ENCODE results near the gene PROM1.

The PROM1 gene

DNA sequence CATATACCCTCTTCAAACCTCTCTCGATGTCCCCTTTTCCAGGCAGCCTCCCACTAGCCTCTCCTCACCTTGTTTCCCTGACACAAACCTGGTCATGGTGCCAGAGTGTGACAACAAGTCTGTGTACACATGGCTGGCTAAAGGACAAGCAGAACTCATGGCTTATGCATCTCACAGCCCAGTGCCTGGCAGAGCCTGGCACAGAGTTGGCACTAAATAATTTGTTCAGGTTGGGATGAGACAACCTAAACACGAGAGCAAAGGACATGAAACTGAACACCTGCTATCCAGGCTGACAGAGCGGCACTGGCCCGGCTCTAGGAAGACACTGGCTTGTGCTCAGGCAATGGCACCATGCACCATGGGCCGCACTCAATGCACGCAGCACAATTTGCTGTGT, 72.7 kb downstream of the PROM1 start:
- DNase-seq: no peak
- in situ Hi-C loops (cut with HindIII; ENCODE audit: low pct_ligation_motif_present, low pct_unique_long_range_greater_than_20kb, low sequenced_read_pairs): no loop called here

DNA sequence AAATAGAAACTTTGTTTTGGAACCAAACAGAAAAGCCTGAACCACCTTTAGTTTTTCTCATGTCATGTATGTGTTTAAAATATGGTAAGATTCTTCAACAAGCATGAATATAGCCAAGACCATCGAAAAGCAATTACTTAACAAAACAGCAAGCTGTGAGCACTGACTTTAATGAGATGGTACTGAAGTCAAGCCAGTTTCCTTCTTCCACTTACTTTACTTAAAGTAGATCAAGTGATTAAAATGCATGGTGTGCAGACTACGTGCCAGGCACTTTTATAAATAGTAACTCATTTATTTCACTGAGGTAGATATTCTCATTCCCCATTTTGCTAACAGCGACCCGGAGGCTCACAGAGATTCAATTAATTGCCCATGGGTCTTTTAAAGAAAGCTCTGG, 74.7 kb downstream of the PROM1 start:
- in situ Hi-C loops (cut with HindIII; ENCODE audit: low pct_ligation_motif_present, low pct_unique_long_range_greater_than_20kb, low sequenced_read_pairs): no loop called here
- no peak for DNase-seq

DNA sequence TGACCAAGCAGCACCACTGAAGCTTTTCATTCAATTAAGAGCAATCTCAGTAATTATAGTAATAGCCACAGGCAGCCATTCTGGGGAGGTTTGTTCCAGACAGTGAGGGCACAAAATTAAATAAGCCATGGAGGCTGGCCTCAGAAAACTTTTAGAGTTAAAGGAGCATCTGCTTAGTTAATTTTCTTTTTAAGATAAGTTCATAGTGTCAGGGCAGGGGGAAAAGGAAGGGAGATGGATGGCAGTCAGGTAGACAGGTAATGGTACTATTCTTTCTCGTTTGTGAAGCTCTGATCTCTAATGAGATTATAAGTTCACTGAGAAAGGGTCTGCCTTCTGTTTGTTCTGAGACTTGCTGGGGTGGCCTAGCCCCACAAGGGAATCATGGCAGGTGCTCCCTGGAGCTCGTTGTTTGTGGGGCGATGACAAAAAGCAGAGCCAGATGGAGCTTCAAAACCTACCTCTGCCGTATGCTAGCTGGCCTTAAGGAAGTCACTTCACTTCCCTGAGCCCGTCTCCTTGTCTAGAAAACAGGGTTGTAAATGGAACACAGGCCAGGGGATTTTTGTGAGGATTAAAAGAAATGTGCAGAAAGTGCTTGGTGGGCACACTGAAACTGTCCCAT, 76.2 kb downstream of the PROM1 start:
- no peak for DNase-seq
- in situ Hi-C loops (cut with HindIII; ENCODE audit: low pct_ligation_motif_present, low pct_unique_long_range_greater_than_20kb, low sequenced_read_pairs): no loop called here

DNA sequence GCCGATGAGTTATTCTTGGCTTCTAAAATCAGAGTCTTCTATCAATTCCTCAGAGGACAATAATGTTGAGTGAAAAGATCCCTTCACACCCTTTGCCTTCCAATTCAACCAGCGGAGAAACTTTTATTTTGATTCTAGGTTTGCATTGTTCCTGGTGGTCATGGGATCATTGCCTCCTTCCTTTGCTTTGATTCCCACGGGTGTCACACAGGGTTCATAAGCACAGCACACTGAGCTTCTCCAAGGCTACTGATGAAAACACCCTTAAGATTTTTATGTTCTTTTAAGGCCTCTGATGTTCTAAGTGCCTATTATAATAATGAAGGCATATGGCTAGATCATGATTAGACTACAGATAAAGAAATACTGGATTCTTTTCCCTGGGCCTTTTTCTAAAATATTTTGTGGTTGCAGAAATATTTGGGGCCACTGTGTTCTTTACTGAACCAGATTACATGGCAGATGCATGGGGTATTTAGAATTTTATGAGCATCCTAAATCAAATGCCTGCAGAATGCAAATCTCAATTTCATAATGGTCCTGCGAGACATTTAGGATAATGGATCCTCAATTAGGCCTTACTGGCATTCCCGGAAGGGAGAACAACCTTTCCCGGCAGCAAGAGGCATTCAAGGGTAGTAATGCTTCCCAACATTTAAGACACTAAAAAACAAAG, 76.9 kb downstream of the PROM1 start:
- no peak for DNase-seq
- in situ Hi-C loops (cut with HindIII; ENCODE audit: low pct_ligation_motif_present, low pct_unique_long_range_greater_than_20kb, low sequenced_read_pairs): no loop called here

DNA sequence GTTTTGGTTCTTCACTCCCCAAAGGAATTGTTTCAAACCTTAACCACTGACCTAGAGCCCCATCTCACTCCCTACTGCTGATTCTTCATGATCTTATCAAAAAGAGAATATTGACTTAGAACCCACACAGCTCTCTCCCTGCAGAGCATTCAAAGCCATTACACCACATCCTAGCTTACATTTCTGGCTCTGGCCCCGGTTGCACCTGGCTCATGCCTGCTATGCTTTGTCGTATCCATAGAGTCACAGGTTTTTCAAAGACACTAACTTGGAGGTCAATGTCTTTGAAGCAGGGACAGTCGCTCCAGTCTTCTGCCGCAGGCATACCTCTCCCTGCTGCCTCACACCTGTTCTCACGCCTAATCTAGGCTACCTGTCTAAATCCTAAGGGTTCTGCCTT, 78.1 kb downstream of the PROM1 start:
- in situ Hi-C loops (cut with HindIII; ENCODE audit: low pct_ligation_motif_present, low pct_unique_long_range_greater_than_20kb, low sequenced_read_pairs): no loop called here
- no peak for DNase-seq

DNA sequence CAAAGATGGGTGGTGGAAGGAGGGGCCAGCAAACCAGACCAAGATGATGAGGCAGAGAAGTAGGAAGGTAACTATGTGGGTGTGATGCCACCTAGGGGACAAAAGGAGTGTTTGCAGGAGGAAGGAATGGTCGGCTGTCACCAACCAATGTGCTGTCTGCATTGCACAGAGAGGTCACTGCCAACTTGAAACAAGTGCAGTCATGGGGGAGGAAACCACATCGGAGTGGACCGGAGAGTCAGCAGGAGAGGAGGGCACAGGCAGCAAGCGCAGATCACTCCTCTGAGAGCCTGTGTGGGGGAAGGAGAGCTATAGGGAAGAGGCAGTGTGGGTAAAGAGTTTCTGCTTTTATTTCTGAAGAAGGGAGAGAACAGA, 82.4 kb downstream of the PROM1 start:
- DNase-seq: peak; percentile 72
- in situ Hi-C loops (cut with HindIII; ENCODE audit: low pct_ligation_motif_present, low pct_unique_long_range_greater_than_20kb, low sequenced_read_pairs): no loop called here

DNA sequence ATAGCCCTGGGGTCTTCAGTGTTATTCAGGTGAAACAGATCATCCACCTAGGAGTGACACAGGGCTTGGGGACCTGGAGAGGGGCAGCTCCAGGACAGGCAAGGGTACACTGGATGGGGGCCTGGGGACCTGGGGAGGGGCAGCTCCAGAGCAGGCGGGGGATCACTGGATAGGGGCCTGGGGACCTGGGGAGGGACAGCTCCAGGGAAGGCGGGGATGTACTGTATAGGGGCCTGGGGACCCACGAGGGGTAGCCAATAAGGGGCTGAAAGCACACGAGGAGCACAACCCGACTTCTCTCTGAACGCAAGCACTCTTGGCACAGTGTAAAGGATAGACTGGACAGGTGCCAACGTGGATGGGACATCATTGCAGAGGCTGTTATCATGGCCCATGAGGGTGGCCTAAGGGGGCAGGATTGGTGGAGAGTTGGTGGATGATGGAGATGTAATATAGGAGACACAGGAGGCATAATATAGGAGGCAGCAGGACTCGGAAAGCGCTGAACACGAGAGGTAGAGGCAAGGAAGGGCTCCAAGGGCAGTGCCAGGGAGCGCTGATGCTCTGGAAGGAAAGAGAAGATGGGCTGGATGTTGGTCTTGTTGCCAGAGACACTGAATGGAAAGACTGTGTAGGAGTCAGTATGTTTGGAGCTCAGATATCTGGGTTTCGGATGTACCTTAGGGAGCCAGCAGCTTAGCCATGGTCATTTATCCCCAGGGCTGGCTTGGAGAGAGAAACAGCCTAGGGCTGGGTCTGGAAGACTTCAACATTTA, 82.9 kb downstream of the PROM1 start:
- in situ Hi-C loops (cut with HindIII; ENCODE audit: low pct_ligation_motif_present, low pct_unique_long_range_greater_than_20kb, low sequenced_read_pairs): no loop called here
- no peak for DNase-seq

DNA sequence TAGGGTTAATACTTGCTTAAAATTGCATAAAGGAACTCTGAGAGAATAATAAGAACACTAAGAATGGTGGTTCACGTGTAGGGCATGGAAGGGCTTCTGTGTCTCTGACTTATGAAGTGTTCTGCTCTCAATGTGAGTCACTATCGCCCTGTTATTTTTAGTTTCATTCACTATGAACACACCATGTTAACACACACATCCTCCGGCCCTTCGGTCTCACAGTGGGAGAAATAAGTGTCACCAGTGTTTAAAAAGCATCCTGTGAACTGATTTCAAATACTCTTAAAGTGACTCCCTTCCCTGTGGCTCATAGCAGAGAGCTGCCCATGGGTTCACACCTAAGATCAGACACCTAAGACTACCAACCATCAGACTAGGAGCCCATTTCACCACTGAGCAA, 87.0 kb downstream of the PROM1 start:
- DNase-seq: no peak
- in situ Hi-C loops (cut with HindIII; ENCODE audit: low pct_ligation_motif_present, low pct_unique_long_range_greater_than_20kb, low sequenced_read_pairs): no loop called here

DNA sequence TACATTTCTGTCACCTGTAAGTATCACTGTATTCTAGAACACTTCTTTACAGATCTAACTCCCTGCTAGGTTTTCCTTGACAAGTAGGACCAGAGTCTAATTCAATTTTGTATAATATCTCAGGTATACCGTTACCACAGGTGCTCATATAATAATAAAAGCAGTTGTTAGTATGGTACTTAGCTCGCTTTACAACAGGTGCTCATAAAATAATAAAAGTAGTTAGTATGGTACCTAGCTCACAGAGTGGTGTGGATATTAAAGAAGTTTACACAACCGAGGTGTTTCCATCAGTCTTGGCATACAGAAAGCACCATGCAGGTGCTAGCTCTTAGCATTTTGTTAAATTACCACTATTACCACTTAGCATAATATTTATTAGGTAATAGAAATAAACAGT, 88.0 kb downstream of the PROM1 start:
- no peak for DNase-seq
- in situ Hi-C loops (cut with HindIII; ENCODE audit: low pct_ligation_motif_present, low pct_unique_long_range_greater_than_20kb, low sequenced_read_pairs): no loop called here

DNA sequence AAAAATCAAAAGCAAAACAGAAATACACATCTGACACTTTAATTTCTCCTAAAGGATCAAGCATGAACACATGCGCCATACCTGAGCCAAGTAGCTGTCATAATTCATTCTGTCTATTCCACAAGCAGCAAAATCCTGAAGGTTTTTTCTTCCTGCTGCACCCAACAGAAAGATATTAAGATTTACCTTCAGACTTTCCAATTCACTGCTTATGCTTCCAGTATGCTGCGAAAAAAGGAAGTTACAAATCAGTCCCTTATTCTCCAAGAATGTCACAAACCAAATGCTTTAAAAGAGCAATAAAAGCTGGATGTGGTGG, 91.7 kb downstream of the PROM1 start:
- DNase-seq: no peak
- in situ Hi-C loops (cut with HindIII; ENCODE audit: low pct_ligation_motif_present, low pct_unique_long_range_greater_than_20kb, low sequenced_read_pairs): no loop called here

DNA sequence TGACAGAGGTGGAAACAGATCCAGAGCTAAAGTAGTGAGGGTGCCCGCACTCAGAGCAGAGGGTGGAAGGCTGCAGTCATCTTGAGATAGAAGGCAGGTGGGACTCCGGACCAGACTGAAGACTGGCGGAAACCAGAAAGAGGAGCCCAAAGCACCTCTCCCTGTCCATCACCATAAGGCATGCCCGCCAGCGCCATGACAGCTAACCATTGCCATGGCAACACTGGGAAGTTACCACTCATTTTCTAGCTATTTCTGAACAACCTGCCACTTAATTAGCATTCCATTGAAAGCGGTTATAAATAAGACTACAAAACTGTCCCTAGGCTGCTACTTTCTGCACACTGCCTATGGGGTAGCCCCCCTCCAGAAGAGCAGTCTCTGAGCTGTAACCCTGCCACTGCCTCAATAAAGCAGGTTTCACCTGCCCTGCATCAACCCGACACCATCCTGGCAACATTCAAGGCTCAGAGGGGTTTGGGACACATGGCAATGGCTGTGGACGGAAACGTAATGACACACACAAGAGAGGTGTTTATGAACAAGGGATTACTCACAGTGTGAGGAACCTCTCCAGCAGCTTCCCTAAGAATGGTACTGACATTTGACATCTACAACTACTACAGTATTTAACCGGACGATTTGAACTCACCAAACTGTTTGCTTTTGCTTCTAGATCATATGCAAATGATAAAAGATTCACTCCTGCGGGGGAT, 93.1 kb downstream of the PROM1 start:
- in situ Hi-C loops (cut with HindIII; ENCODE audit: low pct_ligation_motif_present, low pct_unique_long_range_greater_than_20kb, low sequenced_read_pairs): no loop called here
- DNase-seq: no peak

DNA sequence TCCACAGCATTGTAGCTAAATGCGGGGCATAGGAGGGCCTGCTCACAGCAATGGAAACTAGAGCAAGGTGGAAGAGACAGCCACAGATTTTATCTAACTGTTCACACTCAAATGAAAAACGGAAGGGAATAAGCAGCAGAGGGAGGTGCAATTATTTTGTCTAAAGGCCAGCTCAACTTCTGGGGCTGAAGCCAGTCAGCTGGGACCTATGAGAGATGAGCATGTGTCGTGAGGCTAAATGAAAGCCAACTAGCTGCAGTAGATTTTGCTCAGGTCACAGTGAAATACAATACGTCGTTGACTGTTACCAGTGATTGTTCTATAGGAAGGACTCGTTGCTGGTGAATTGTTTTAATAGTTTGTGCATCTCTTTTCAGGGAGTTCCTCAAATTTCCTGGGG, 94.4 kb downstream of the PROM1 start:
- in situ Hi-C loops (cut with HindIII; ENCODE audit: low pct_ligation_motif_present, low pct_unique_long_range_greater_than_20kb, low sequenced_read_pairs): no loop called here
- DNase-seq: no peak

DNA sequence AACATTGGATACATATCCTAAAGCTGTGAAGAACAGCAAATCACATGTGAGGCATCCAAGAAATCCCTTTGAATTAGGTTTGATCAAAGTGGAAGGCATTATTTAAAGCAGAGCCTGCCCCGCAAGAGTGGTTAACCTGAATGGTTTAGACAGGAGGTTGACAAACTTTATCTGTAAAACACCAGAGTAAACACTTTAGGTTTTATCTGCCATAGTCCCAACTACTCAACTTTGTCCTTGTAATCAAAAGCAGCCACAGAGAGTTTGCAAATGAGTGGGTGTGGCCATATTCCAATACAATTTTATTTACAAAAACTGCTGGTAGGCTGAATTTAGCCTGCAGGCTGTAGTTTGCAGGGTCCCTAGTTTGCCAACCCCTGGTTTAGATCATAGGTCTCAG, 95.6 kb downstream of the PROM1 start:
- no peak for DNase-seq
- in situ Hi-C loops (cut with HindIII; ENCODE audit: low pct_ligation_motif_present, low pct_unique_long_range_greater_than_20kb, low sequenced_read_pairs): no loop called here

DNA sequence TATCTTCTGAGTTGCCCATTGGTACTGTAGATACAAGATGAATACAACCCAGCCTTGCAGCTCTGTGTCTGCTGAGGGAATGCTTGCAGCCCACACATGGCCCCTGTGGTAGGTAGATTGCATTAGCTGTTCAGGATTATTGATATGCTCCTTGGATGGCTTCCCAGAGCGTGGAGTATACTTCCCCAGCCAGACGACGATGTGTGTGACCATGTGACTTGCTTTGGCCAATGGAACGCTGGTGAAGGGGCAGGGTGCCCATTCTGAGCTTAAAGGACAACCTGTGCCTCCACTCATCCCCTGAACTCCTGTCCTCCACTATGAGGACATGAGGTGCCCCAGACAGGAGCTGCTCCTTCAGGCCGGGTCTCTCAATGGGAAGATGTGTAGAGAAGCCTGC, 96.9 kb downstream of the PROM1 start:
- in situ Hi-C loops (cut with HindIII; ENCODE audit: low pct_ligation_motif_present, low pct_unique_long_range_greater_than_20kb, low sequenced_read_pairs): no loop called here
- DNase-seq: no peak

DNA sequence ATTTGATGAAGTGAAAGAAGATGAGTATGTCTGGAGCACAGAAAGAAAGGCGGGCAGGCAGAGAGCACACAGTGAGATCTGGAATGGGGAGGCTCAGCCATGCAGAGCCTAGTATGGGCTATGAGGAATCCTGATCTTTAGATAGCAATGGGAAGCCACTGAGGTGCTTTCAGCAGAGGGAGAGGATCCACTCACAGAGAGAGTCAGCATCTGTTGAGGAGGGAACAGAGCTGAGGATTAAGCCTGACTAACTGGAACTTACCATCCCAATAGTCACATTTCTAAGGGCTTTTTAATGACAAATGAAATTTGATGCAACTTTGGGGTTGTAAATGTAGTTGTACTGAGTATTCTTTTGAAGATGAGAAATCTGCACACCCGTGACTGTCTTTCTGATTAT, 100.2 kb downstream of the PROM1 start:
- in situ Hi-C loops (cut with HindIII; ENCODE audit: low pct_ligation_motif_present, low pct_unique_long_range_greater_than_20kb, low sequenced_read_pairs): no loop called here
- DNase-seq: no peak

DNA sequence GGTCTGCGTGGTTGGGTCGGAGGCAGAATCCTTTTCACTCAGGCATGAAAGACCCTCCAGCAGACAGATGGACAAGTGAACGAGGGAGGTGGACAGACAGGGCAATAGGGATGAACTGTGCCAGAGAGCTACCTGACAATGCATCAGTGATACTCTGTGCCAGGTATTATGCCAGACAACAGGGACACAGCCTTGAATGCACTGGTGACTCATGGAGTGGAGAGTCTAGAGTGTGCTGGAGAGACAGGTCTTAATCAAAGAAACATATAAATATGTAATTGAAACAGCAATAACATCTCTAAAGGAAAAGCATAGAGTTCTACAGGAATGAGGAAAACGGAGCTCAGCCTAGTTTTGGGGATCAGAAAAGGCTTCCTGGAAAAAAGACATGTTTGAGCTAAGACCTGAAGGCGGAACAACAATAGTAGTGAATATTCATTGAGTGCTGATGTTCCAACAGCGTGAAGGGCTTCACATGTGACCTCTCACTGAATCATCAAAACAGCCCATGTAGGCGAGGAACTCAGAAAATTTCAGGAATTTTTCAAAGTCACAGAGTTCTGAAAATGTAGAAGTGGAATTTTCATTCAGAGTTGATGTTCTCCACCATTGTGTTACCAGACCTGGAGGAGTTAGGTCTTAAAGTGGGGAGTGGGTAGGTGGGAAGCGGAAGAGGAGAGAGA, 100.8 kb downstream of the PROM1 start:
- in situ Hi-C loops (cut with HindIII; ENCODE audit: low pct_ligation_motif_present, low pct_unique_long_range_greater_than_20kb, low sequenced_read_pairs): no loop called here
- no peak for DNase-seq

DNA sequence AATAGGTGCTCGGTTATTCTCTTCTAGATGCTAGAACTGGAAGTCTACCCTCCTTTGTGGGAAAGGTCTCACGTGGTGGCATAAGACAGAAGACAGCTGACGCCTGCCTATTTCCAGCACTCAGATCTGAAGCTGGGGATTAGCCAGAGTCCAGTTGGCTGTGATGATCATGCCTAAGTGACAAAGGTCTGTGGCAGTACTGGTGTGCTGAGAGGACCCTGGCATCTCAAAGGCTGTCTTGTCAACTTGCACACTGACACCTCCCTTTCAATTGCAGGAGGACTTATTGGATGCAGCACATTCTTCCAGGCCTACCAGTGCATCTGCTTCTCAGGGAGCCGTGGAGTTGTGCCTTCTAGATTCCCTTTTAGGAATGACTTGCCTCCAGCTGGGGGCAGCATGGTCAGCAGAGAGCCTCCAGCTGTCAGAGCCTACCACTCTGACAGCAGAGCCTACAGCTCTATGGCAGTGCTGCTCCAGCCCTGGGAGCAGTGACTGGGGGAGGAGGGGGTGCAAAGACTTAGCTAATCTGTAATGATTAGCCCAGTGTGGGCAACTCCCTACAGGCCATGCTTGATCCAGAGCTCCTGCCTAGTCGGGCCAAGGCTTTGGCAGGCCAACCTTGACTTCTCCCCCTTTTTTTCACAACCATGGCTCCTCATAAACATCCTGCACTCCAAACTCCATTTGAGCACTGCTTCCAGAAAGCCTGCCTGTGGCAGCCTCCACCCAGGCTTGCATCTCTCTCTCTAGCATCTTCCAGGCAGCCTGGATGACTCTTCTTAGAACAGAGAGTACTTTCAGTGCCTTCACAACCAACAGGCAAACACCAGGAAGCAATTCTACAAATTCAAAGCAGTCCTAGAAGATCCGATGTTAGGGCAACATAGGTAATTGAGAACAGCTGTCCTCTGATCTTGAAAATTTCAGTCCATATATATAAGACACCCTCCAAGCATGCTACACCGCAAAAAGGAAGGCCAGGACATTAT, 107.1 kb downstream of the PROM1 start:
- in situ Hi-C loops (cut with HindIII; ENCODE audit: low pct_ligation_motif_present, low pct_unique_long_range_greater_than_20kb, low sequenced_read_pairs): no loop called here
- DNase-seq: no peak
